NCI-H82 (cell line): ENCODE data around the gene TMEM247.
A peak's percentile ranks its signal among the peaks of the same experiment; 100 is the strongest.

Experiments
- DNase-seq: peaks from one replicate; lab custom pipeline; 2025; lab: John Stamatoyannopoulos, UW

Gene TMEM247

DNA sequence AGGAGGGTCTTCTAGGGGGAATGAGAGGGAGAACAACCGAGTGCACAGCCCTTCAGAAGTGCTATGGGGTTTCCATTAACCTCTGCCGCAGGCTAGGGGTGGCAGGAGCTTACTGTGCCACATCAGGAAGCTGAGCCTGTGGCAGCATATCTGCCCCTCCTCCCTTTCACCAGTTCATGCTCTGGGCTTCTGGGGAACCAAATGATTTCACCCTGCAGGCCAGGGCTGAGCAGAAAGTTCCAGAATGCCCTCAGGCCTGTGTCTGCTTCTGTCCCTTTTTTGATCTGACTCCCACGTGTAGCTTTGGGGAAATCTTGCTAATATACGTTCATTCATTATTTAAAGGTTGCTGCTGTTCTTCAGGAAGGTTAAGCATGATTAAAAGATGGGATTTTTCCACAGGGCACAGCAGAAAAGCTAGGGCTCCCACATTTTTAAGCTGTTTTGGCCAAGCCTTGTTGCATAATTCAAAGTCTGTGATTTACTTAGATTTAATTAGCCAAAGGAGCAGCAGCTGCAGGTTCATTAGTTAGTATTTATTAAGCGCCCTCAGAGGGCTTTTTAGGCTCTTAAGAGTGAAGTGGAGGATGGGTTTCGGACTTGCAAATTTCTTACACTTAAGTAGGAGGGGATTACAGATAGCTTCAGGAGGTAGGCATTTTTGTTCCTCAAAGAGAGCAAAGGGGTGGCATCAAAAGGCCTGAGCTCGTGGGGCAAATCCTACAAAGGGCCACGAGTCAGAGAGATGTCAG lies 10.2 kb downstream of the TMEM247 start:
- DNase-seq, result peak; percentile 85

- DNase-seq, result no peak
Measured at GRCh38 chr2:46490521-46491141, 11.3 kb downstream of the TMEM247 start.

DNA sequence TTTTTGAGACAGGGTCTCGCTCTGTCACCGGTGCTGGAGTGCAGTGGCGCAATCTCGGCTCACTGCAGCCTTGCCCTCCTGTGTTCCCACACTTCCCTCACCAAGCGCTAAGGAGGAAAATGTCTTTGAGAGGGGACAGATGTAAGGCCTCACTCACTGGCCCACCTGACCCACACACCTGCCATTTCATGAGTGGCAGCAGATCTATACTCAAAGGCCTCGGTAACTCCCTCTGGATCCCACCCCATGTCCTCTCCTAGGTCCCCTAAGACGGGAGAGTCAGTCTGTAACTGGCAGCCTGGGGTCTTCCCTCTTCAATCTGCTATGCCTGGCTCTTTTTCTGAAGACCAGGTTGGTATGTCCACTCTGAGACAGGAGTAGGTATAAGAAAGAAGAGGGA lies 12.9 kb downstream of the TMEM247 start:
- DNase-seq, result no peak

DNA sequence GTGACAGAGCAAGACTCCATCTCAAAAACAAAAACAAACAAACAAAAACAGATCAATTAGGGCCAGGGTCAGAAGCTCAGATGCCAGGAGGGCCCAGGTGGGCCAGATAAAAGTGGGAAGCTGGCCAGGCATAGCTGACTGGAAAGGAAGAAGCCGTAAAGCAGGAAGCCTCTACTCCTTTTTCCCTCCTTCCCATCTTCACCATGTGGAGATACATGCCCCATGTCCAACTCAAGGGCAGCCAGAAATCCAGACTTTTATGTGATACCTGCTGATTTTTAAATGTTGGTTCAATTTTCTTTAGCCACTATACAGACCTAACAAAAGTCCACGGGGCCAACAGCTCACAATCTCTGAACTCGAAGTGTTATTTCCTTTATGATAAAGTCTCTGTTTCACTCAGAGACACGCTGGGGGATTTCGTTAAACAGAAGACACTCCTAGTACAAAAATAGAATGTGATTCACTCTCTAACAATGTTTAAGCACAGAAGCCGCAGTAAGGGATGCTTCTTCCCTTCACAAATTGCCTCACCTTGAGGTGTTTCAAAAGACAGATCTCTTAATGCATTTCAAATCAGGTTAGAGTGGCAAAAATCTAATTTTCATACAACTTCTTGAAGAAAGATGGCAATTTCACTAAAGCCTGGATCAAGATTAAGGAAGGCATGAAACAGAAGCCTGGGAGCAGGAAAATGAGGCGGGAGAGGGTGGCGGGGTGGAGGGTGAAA lies 14.0 kb downstream of the TMEM247 start:
- DNase-seq, result no peak

DNA sequence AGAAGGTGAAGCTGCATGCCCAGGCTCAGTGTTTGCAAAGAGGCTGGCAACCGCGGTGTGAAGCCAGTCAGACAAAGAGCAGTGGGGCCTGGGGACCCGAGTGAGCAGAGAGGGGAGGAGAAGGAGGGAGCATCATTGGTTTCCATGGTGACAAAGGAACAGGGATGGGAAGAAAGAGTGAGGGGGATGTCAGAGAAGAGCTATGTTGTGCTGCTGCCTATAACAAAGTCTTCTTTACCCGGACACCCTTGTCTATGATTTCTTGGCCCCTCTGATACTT lies 14.5 kb downstream of the TMEM247 start:
- DNase-seq, result no peak

- DNase-seq, result no peak
Measured at GRCh38 chr2:46494596-46494995, 15.2 kb downstream of the TMEM247 start.

DNA sequence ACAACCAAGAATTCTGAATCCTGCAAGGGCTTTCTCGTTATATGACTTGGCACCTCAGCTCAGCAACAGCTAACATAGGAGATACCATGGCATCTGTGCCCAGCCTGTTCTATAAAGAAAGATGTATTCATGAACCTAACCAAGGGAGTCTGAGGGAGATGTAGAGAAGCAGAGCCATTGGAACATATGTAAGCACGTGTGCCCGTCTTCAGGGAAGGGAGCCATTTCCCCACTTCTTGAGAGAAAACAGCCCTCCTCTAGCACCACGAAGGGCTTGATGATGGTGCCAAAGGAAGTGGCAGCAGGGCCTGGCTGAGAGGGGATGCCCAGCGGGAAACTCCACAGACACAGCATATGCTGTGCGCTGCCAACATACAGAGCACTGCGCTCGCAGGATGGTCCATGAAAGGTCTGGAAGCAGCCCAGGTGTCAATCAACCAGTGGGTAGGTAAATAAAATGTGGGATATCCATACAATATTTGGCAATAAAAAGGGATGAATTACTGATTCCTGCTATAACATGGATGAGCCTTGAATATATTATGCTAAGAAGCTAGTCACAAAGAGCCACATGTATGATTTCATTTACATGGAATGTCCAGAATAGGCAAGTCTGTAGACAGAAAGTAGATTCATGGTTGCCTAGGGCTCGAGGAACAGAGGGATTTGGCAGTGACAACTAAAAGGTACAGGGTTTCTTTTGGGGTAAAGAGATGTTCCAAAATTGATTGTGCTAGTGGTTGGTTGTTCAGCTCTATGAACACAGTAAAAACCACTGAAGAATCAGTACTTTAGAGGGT lies 16.1 kb downstream of the TMEM247 start:
- no peak for DNase-seq

GRCh38 chr2:46497766-46498165 lies 18.4 kb downstream of the TMEM247 start:
- no peak for DNase-seq

DNA sequence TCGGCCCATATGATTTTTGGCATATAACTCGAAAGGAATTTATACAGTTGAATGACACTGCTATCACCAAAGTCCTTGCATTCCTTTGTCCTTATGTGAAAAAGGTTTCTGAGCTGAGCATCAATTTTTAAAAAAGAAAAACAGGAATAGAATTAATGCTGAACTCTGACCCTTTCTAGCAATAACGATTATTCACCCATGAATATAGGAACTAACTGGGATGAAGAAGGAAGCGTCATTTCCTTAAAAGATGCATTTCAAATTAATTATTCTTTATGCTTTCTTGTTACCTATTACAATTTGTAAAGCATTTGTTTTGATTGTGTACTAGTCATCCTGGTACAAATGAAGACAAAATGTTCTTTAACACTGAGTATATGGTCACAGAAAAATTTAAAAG lies 19.3 kb downstream of the TMEM247 start:
- no peak for DNase-seq

DNA sequence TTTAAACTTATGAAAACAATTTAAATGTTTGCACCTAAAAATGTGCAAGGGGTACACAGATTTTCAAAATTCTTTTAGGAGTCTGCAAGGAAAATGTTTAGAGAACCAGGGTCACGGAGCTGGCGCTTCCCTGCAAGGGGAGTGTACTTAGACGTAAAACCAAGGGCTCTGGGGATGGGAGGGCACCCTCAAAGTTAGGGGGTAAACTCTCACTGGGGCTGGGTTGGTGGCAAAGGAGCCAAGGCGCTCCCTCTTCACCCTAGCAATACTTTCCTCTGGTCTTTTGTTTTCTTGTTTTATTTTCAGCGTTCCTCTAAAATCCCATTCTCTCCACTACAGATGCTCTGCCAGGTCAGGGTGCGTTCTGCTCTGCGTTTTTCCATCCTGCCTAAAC lies 20.0 kb downstream of the TMEM247 start:
- DNase-seq, result no peak

DNA sequence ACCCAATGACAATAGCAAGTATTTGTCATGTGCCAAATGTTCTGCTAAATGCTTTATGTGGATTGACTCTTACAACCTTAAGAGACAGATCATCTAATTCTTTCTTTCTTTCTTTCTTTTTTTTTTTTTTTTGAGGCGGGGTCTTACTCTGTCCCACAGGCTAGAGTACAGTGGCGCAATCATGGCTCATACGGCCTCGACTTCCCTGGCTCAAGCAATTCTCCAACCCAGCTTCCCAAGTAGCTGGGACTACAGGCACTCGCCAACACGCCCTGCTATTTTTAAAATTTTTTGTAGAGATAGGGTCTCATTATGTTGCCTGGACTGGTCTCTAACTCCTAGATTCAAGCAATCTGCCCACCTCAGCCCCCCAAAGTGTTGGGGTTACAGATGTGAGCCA lies 21.4 kb downstream of the TMEM247 start:
- no peak for DNase-seq

GRCh38 chr2:46502291-46502885 lies 23.0 kb downstream of the TMEM247 start:
- DNase-seq, result no peak

DNA sequence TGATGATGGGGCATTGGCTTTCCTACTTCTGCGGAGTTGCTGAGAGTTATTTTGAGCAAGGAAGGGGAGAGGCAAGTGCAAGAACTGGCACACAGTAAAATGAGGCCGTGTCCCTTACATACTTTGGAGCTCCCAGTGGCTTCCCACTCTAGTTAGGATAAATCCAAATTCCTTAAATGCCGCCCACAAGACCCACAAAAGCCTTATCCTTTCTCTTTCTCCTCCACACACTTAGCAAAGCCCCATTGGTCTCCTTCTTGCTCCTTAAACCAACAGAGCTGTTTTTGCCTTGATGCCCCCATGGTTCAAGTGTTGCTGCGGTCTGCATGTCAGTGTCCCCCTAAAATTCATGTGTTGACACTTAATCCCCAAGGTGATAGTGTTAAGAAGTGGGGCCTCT lies 24.3 kb downstream of the TMEM247 start:
- DNase-seq, result no peak

GRCh38 chr2:46504221-46504620 lies 24.9 kb downstream of the TMEM247 start:
- no peak for DNase-seq

GRCh38 chr2:46504685-46505471 lies 25.5 kb downstream of the TMEM247 start:
- DNase-seq, result no peak

GRCh38 chr2:46505472-46505783 lies 26.1 kb downstream of the TMEM247 start:
- no peak for DNase-seq

GRCh38 chr2:46506131-46506706 lies 26.9 kb downstream of the TMEM247 start:
- no peak for DNase-seq

DNA sequence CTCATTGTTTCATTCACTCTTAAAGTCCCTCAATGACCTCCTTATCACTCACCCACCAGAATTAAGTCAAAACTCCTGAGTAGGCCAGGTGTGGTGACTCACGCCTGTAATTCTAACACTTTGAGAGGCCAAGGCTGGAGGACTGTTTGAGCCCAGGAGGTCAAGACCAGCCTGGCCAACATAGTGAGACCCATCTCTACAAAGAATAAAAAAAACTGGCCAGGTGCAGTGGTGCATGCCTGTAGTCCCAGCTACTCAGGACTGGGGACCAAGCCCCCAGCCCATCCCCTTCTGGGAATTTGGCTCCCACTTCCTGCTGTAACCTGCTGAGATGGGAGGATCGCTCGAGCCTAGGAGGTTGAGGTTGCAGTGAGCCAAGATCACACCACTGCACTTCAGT lies 28.9 kb downstream of the TMEM247 start:
- DNase-seq, result no peak

GRCh38 chr2:46508759-46509158 lies 29.4 kb downstream of the TMEM247 start:
- DNase-seq, result no peak

DNA sequence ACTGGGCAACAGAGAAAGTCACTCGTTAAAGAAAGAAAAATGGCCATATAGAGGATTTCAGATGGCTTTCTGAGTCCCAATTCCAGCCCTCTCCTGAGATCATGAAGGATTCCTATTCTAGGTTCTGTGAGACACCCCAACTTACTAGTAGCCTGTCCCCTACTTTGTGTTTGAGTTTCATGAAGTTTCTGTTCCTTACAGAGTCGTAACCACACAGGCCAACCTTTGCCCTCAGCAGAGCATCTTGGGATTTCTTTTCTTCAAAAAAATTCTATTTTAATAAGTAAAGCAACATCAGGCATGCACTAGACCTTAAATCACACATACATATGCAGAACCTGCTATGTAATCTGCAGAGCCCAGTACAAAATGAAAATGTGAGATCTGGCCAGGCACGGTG lies 30.4 kb downstream of the TMEM247 start:
- DNase-seq, result no peak

DNA sequence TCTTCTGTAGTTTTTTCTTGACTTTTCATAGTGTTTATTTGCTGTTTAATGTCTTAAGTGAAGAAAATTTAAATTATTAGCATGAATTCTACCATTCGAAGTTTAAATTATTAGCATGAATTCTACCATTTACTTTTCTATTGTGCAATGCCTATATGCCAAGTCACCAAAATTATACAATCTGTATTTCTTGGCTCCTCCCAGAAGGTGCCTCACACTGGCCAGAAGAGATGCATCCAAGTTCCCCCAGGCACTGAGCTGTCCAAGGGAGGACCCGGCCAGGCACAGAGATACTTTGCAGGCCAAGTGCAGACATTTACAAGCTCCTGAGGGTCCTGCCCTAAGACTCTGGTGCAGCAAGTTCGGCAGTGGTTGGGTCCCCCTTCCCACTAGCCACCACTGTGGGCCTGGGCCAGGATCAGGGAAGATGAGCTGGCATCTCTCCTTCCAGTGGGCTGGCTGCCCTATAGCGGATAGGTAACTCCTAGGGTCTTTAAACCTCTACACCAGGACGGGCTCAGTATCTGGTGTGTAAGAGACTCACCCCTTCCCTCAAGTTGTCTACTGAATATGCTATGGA lies 31.3 kb downstream of the TMEM247 start:
- DNase-seq, result no peak
